NCI-H2081 treated with DMSO at 0.1 percent for 48 hours (cell line): ENCODE results near the gene CGB5.
"Not testable (repeated sequence)": the region's sequence is repeated elsewhere in the genome, so short reads cannot be mapped to it uniquely, and the experiment has no call there.

Source experiments
- DNase-seq: peaks from one replicate; lab custom pipeline; 2025; lab: John Stamatoyannopoulos, UW

The CGB5 gene

DNA sequence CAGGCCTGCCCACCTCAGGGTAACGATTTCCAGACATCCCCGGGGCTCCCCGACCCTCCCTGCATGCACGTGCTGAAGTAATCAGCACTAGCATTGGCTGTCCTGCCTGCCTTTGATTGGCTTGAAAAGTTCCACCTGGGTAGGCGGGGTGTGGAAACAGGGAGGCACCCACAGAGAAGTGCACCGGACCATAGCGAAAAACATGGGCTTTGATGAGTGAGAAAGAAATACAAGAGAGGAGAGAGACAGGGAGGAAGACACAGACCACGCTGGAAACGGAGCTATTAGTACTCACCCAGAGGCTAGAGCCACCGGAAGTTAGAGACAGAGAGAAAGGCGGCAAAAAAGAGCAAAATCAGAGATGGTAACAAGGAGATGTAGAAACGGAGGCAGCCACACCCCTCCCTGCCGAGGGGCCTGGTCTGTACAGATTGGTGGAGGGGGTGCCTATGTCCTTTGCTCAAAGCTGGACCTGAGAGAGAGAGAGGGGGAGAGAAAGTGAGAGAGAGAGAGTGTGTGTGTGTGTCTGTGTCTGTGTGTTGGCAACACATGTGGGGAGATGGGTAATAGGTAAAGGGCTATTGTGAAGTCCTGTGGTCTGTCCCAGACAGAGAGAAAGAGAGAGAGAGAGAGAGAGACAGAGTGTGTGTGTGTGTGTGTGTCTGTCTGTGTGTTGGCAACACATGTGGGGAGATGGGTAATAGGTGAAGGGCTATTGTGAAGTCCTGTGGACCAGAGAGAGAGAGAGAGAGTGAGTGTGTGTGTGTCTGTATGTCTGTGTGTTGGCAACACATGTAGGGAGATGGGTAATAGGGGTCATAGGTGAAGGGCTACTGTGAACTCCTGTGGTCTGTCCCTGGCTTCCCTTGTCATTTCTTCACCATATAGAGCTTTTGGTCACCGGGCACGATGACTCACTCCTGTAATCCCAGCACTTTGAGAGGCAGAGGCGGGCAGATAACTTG lies 22.4 kb upstream of the CGB5 start:
- no peak for DNase-seq

DNA sequence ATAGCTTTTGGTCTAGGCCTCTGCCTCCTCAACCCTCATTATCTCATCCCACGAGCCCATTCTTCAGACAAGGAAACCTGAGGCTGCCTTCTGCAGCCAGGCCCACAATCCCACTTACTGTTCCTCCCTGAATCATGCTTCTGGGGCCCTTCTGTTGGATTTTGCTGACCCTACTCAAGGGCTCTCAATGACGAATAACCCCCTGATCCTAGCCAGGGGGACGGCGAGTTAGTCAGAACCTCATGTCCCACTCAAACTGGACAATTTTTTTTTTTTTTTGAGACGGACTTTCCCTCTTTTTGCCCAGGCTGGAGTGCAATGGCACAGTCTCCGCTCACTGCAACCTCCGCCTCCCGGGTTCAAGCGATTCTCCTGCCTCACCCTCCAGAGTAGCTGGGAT lies 21.5 kb upstream of the CGB5 start:
- no peak for DNase-seq

DNA sequence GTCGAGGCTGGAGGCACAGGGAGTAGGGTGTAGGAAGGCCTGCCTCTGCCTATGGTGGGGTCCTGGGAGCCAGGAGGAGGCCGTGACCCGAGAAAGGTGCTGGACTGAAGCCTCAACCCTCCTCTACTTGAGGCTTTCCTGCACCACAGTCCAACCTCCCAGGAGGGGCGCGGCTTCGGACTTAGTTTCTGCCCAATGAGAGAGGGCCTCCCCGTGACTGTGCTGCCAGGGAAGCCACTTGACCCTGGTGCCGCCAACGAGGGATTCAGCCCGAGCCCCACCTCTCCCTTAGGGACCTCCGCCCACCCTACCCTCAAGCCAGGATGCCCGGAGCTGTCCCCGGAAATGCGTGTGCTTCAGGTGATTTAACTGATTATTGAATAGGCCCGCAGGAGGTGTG lies 19.4 kb upstream of the CGB5 start, which contains the start of gene CGB3:
Gene CGB3 (minus strand): TSS at position 101 of the 400 bp plus-strand sequence. CDS start 362 bp downstream, outside the sequence.
- not testable (repeated sequence) for DNase-seq

DNA sequence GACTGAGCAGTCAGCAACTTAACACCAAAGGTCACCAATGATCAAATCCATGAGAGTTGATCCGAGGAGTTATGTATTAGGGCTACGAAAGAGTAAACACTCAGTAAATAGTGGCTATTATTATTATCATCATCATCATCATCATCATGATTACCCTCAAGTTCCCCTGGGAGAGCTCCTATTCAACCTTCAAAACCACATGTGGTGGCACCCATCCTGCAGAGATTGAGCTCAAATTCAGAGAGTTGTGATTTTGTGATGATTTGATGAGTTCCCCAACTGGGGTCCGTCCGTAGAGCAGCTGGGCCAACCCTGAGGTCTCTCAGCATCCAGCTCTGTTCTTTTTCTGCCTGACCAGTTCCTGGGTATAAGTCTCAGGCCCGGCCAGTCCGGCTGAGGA lies 18.6 kb upstream of the CGB5 start:
- not testable (repeated sequence) for DNase-seq

DNA sequence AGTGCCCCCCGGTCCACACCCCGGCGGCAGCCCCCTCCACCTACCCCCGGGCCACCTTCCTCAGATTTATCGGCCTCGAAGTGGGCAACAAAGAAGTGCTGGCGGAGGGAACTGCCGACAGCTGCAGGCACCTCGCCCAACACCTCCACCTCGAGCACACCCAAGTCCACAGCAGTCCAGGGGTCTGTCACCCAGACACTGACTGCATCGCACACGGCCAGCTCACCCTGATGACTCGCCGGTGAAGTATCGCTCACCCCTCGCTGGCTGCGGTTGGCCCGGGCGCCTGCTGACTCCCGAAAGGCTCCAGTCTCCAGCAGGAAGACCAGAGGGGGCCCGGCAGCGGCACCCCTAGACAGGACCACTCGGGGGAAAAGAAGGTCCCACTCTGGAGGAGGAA lies 18.0 kb upstream of the CGB5 start:
- not testable (repeated sequence) for DNase-seq

DNA sequence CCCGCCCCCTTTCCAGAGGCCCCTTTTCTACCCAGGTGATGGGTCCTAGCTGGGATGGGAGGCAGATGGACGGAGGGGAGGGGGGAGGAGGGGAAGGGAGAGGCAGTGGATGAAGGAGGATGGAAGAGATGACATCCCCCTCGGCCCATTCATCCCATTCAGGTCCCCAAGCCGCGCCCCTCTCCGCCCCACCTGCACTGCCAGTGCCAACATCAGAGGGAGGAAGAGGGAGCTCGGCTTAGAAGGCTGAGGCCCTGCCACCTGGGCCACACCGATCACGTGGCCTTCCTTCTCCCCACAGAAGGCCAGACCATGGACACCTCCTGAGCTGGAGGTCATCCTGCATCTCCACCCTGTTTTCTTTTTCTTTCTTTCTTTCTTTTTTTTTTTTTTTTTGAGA lies 15.0 kb upstream of the CGB5 start:
- DNase-seq = not testable (repeated sequence)

DNA sequence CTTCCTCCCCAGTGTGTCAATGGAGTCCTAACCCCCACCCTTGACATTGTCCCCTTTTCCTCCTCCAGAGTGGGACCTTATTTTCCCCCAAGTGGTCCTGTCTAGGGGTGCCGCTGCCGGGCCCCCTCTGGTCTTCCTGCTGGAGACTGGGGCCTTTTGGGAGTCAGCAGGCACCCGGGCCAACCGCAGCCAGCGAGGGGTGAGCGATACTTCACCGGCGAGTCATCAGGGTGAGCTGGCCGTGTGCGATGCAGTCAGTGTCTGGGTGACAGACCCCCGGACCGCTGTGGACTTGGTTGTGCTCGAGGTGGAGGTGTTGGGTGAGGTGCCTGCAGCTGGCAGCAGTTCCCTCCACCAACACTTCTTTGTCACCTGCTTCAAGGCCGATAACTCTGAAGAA lies 13.9 kb upstream of the CGB5 start:
- not testable (repeated sequence) for DNase-seq

DNA sequence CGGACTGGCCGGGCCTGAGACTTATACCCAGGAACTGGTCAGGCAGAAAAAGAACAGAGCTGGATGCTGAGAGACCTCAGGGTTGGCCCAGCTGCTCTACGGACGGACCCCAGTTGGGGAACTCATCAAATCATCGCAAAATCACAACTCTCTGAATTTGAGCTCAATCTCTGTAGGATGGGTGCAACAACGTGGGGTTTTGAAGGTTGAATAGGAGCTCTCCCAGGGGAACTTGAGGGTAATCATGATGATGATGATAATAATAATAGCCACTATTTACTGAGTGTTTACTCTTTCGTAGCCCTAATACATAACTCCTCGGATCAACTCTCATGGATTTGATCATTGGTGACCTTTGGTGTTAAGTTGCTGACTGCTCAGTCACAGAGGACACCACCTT lies 13.3 kb upstream of the CGB5 start:
- not testable (repeated sequence) for DNase-seq

DNA sequence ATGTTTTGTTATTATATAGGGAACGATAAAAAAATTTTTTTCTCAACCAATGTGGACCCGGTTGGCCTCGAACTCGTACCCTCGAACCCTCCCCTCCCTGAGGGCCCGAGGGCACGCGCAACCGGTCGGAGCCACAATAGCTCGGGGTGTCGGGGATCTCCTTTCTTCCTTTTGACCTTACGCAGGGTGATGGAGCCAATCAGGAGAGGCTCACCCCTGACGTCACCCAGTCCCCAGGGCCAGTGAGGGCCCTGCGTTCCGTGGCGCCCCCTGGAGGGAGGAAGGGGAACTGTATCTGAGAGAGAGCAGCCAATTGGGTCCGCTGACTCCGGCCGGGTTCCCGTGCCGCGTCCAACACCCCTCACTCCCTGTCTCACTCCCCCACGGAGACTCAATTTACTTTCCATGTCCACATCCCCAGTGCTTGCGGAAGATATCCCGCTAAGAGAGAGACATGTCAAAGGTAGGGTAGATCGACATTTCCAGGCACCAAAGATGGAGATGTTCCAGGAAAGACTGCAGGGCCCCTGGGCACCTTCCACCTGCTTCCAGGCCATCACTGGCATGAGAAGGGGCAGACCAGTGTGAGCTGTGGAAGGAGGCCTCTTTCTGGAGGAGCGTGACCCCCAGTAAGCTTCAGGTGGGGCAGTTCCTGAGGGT lies 11.9 kb upstream of the CGB5 start, which contains the start of gene CGB2:
Gene CGB2 (plus strand): TSS at position 249 of the 660 bp plus-strand sequence. CDS start 206 bp downstream, at position 455.
- not testable (repeated sequence) for DNase-seq

DNA sequence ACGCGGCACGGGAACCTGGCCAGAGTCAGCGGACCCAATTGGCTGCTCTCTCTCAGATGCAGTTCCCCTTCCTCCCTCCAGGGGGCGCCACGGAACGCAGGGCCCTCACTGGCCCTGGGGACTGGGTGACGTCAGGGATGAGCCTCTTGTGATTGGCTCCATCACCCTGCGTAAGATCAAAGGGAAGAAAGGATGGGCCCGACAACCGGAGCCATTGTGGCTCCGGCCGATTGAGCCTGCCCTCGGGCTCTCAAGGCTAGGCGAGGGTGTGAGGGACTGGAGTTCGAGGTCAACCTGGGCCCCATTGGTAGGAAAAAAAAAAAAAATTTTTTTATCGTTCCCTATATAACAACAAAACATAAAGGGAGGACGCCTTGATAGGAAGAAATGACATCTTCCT lies 6.8 kb upstream of the CGB5 start, which contains the start of gene CGB1:
Gene CGB1 (minus strand): TSS at position 81 of the 400 bp plus-strand sequence. CDS start 184 bp downstream, outside the sequence.
- DNase-seq = not testable (repeated sequence)

DNA sequence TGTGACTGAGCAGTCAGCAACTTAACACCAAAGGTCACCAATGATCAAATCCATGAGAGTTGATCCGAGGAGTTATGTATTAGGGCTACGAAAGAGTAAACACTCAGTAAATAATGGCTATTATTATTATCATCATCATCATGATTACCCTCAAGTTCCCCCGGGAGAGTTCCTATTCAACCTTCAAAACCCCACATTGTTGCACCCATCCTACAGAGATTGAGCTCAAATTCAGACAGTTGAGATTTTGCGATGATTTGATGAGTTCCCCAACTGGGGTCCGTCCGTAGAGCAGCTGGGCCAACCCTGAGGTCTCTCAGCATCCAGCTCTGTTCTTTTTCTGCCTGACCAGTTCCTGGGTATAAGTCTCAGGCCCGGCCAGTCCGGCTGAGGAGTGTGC lies 5.5 kb upstream of the CGB5 start:
- DNase-seq = not testable (repeated sequence)

DNA sequence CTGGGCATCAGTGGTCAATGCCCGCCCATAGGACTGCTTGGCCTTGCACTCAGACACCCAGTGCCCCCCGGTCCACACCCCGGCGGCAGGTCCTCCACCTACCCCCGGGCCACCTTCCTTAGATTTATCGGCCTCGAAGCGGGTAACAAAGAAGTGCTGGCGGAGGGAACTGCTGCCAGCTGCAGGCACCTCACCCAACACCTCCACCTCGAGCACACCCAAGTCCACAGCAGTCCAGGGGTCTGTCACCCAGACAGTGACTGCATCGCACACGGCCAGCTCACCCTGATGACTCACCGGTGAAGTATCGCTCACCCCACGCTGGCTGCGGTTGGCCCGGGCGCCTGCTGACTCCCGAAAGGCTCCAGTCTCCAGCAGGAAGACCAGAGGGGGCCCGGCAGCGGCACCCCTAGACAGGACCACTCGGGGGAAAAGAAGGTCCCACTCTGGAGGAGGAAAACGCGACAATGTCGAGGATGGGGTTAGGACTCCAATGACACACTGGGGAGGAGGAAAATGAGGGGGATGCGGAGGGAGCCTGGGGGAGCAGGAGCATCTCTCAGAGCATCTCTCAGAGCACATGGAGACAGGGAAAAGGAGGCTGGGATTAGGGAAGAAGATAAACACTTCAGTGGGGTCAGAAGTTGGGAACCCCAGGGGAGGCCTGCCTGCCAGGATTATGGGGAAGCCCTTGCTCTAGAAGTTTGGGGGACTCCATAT lies 4.9 kb upstream of the CGB5 start:
- DNase-seq = not testable (repeated sequence)

DNA sequence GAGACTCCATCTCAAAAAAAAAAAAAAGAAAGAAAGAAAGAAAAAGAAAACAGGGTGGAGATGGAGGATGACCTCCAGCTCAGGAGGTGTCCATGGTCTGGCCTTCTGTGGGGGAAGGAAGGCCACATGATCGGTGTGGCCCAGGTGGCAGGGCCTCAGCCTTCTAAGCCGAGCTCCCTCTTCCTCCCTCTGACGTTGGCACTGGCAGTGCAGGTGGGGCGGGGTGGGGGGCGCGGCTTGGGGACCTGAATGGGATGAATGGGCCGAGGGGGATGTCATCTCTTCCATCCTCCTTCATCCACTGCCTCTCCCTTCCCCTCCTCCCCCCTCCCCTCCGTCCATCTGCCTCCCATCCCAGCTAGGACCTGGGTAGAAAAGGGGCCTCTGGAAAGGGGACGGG lies 3.9 kb upstream of the CGB5 start:
- not testable (repeated sequence) for DNase-seq

DNA sequence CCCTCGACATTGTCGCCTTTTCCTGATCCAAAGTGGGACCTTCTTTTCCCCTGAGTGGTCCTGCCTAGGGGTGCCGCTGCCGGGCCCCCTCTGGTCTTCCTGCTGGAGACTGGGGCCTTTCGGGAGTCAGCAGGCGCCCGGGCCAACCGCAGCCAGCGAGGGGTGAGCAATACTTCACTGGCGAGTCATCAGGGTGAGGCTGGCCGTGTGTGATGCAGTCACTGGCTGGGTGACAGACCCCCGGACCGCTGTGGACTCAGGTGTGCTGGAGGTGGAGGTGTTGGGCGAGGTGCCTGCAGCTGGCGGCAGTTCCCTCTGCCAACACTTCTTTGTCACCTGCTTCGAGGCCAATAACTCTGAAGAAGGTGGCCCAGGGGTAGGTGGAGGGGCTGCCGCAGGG lies 1.5 kb upstream of the CGB5 start:
- no peak for DNase-seq

DNA sequence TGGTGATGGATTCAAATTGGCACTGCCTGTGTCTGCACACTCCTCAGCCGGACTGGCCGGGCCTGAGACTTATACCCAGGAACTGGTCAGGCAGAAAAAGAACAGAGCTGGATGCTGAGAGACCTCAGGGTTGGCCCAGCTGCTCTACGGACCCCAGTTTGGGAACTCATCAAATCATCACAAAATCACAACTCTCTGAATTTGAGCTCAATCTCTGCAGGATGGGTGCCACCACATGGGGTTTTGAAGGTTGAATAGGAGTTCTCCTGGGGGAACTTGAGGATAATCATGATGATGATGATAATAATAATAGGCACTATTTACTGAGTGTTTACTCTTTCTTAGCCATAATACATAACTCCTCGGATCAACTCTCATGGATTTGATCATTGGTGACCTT lies 982 bp upstream of the CGB5 start:
- DNase-seq = not testable (repeated sequence)

DNA sequence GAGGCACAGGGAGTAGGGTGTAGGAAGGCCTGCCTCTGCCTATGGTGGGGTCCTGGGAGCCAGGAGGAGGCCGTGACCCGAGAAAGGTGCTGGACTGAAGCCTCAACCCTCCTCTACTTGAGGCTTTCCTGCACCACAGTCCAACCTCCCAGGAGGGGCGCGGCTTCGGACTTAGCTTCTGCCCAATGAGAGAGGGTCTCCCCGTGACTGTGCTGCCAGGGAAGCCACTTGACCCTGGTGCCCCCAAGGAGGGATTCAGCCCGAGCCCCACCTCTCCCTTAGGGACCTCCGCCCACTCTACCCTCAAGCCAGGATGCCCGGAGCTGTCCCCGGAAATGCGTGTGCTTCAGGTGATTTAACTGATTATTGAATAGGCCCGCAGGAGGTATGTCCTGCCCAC lies 5.4 kb downstream of the CGB5 start, which contains the start of gene CGB8:
Gene CGB8 (minus strand): TSS at position 101 of the 400 bp plus-strand sequence. CDS start 372 bp downstream, outside the sequence.
- DNase-seq = not testable (repeated sequence)

DNA sequence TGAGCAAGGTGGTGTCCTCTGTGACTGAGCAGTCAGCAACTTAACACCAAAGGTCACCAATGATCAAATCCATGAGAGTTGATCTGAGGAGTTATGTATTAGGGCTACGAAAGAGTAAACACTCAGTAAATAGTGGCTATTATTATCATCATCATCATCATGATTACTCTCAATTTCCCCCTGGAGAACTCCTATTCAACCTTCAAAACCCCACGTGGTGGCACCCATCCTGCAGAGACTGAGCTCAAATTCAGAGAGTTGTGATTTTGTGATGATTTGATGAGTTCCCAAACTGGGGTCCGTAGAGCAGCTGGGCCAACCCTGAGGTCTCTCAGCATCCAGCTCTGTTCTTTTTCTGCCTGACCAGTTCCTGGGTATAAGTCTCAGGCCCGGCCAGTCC lies 6.2 kb downstream of the CGB5 start:
- DNase-seq = not testable (repeated sequence)

DNA sequence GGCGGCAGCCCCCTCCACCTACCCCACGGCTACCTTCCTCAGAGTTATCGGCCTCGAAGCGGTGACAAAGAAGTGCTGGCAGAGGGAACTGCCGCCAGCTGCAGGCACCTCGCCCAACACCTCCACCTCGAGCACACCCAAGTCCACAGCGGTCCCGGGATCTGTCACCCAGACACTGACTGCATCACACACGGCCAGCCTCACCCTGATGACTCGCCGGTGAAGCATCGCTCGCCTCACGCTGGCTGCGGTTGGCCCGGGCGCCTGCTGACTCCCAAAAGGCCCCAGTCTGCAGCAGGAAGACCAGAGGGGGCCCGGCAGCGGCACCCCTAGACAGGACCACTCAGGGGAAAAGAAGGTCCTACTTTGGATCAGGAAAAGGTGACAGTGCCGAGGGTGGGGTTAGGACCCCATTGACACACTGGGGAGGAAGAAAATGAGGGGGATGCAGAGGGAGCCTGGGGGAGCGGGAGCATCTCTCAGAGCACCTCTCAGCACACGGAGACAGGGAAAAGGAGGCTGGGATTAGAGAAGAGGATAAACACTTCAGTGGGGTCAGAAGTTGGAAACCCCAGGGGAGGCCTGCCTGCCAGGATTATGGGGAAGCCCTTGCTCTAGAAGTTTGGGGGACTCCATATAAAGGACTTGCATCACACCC lies 6.9 kb downstream of the CGB5 start:
- DNase-seq = not testable (repeated sequence)

DNA sequence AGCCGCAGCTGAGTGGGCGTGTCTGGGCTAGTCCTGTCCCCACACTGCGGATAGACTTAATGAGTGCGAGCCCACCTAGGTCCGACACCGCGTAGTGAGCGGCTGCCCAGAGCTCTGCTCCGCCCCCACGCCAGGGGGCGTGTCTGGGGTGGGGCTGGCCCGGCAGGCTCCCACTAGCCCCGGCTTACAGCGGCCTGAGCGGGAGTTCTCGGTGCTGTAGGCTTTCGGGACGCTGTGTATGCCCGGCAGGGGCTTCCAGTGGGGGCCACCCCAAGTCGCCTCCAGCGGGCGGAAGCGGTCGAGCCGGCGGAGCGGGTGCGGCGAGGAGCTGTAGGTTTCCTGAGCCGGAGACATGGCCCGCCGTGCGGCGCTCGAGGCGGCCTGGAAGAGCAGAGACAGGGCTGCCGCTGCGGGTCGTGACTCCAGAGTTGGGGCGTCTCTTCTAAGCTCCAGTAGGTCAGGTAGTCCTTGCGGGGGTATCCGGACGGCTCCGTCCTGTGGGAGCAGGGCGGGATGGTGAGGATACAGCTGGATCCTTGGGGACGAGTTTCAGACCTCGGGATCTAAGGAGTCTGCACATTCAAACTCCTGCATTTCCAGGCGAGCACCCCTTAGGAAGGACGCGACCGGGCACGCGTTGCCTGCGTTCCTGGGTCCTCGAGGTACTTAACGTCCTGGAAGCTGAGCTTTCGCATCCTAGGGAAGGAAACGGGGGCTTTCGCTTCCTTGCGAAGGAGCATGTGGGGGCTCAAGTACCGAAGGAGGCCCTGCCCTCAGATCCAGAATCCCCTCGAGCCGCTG lies 12.7 kb downstream of the CGB5 start:
- DNase-seq = no peak

DNA sequence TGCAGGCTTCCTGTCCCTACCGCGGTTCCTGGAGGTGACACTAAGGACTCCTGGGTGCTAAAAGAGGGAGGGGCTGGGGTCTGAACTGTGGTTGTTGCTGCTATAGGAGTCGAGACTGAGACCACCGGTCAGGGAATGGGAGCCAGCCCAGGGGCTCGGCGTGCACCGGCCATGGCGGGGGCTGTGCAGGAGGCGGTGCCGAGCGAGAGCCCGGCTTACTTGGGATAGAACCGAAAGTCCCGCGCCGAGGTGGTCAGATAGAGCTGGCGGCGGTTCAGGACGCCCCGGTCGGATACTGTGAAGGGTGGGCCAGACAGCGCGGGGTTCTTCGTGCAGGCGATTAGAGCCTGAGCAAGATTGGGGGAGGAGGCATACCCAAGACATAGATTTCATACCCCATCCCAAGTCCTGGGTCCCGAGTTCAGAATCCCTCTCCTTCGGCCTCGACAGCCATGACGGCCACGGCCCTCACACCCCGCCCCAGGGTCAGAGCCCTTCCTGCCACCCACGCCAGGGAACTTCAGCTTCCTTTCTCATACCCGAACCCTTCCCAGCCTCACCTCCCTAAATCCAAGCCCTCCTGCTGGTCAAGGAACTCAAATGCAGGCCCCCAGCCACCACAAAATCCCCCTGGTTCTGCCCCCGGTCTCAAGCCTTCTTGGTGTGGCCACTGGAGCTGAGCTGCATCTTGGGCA lies 13.4 kb downstream of the CGB5 start:
- DNase-seq = not testable (repeated sequence)
